K562 treated with DMSO at 1 percent for 24 hours (cell line): ENCODE data around the gene ENHO. TPM values are rescaled to one million over a fixed set of nuclear protein-coding genes. Genes with fewer than 3 reads are reported as not detected.

Experiments
- total RNA-seq: library from RNA; unstranded; fragments of 300-600 nt; gene quantifications from 2 replicates; pipeline ENCODE4 v1.2.3, GENCODE V29; 2022; ENCODE audit warnings: low read depth; ENCODE audit not compliant: insufficient read depth

ENHO gene
- not detected in 2 replicates for total RNA-seq

DNA sequence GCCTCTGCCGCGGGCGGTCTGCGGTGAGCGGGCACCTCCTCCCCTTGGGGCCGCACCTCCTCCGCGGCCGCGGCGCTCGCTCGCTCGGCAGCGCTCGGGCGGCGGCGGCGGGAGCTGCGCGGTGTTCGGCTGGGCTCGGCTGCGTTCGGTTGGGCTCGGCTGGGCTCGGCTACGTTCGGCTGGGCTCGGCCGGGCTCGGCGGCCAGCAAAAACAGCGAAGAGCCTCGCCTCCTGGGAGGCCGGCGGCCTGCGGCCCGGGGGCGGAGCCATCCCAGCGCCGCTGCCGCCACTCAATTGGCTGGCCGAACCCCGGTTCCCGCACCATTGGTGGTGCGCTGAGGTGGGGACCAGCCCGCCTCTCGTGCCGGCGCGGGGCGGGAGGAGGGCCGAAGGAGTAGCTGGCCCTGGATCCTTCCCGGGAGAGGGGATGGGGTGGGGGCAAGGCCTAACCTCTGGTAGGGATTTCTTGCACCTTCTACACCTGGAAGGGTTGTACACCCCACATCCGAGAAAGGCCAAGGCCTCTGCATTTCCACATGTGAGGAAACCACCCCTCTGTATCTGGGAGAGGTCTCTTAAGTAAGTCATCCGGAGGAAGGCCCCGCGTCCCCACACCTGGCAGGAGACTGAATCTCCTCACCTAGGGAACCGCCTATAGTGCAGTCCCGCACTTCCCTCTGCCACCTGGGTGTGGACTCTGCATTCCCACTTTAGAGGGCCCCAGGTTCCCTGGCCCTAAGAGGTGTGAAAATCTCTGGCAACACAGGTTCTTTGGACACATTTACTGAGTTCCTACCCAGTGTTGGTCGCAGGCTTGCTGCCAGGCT is at the start of gene ENHO:
TSS of gene ENHO (minus strand) at position 20 of the 827 bp plus-strand sequence. CDS start 1,295 bp downstream, outside the sequence.

Other genes starting within 250 kb of the ENHO start
- gene KIF24, start 193.7 kb downstream of the ENHO start, total RNA-seq: 4.2 and 4.6 TPM in 2 replicates
- gene NUDT2, start 193.4 kb downstream of the ENHO start, total RNA-seq: 13.5 and 14.4 TPM in 2 replicates
- gene MYORG, start 146.1 kb downstream of the ENHO start, total RNA-seq: 3.3 and 3.8 TPM in 2 replicates
- gene FAM219A, start 64.4 kb downstream of the ENHO start, total RNA-seq: 20.9 and 21.6 TPM in 2 replicates
- gene DNAI1, start 64.2 kb downstream of the ENHO start, total RNA-seq: not detected in 2 replicates
- 0.21 TPM in 1 of 2 replicates, not detected in the other for gene CNTFR, start 66.7 kb upstream of the ENHO start, total RNA-seq
- gene RPP25L, start 89.1 kb upstream of the ENHO start, total RNA-seq: 52.6 and 55.0 TPM in 2 replicates
- gene DCTN3, start 97.5 kb upstream of the ENHO start, total RNA-seq: 146 and 150 TPM in 2 replicates
- gene ARID3C, start 106.1 kb upstream of the ENHO start, total RNA-seq: not detected in 2 replicates
- gene SIGMAR1, start 114.8 kb upstream of the ENHO start, total RNA-seq: 44.3 and 46.8 TPM in 2 replicates
- 16.9 and 18.1 TPM in 2 replicates for gene GALT, start 123.7 kb upstream of the ENHO start, total RNA-seq
- 4.7 and 6.3 TPM in 2 replicates for gene IL11RA, start 129.2 kb upstream of the ENHO start, total RNA-seq
- gene CCL27, start 139.7 kb upstream of the ENHO start, total RNA-seq: not detected in 2 replicates
- gene CCL19, start 168.3 kb upstream of the ENHO start, total RNA-seq: not detected in 2 replicates
- not detected in 2 replicates for gene CCL21, start 187.1 kb upstream of the ENHO start, total RNA-seq